Measurements from ENCODE around the gene MRPS25.
A peak's percentile ranks its signal among the peaks of the same experiment; 100 is the strongest.

Gene MRPS25

GRCh38 chr3:15102836-15103235 is 37.7 kb upstream of the MRPS25 start:
- TF ChIP-seq TAF1 (IDR thresholded peaks at IDR 0.05; ENCODE audit: low read depth) (no peak), ZBTB7A (IDR thresholded peaks at IDR 0.05; ENCODE audit: low read depth) (no peak), NFIC (IDR thresholded peaks at IDR 0.05) (no peak), REST (IDR thresholded peaks at IDR 0.05; ENCODE audit: low read depth) (no peak), RAD21 (IDR thresholded peaks at IDR 0.05; ENCODE audit: low read depth) (no peak), USF1 (IDR thresholded peaks at IDR 0.05) (no peak), CREB1 (IDR thresholded peaks at IDR 0.05; ENCODE audit: low read depth) (no peak), FOXM1 (IDR thresholded peaks at IDR 0.05; ENCODE audit: borderline replicate concordance, low read depth) (no peak), EP300 (IDR thresholded peaks at IDR 0.05; ENCODE audit: borderline replicate concordance) (no peak)

GRCh38 chr3:15102256-15102655 is 37.1 kb upstream of the MRPS25 start:
- TF ChIP-seq CEBPB (IDR thresholded peaks at IDR 0.05), result no peak
- no peak for TF ChIP-seq NFIC (IDR thresholded peaks at IDR 0.05)
- TF ChIP-seq EGR1 (IDR thresholded peaks at IDR 0.05), result no peak
- TF ChIP-seq REST (IDR thresholded peaks at IDR 0.05; ENCODE audit: low read depth), result no peak
- TF ChIP-seq YY1 (IDR thresholded peaks at IDR 0.05; ENCODE audit: low read depth), result no peak
- TF ChIP-seq MAX (IDR thresholded peaks at IDR 0.05), result no peak
- no peak for TF ChIP-seq CREB1 (IDR thresholded peaks at IDR 0.05; ENCODE audit: low read depth)
- TF ChIP-seq TCF12 (IDR thresholded peaks at IDR 0.05; ENCODE audit: low read depth), result no peak
- no peak for TF ChIP-seq EP300 (IDR thresholded peaks at IDR 0.05; ENCODE audit: borderline replicate concordance)
- no peak for TF ChIP-seq FOXM1 (IDR thresholded peaks at IDR 0.05; ENCODE audit: borderline replicate concordance, low read depth)
- TF ChIP-seq TEAD4 (IDR thresholded peaks at IDR 0.05), result no peak
- TF ChIP-seq USF1 (IDR thresholded peaks at IDR 0.05), result no peak

- TF ChIP-seq FOXM1 (IDR thresholded peaks at IDR 0.05; ENCODE audit: borderline replicate concordance, low read depth) (no peak), EP300 (IDR thresholded peaks at IDR 0.05; ENCODE audit: borderline replicate concordance) (no peak), CEBPB (IDR thresholded peaks at IDR 0.05) (no peak), USF1 (IDR thresholded peaks at IDR 0.05) (no peak), NFIC (IDR thresholded peaks at IDR 0.05) (peak; percentile 4; the same call in 1 of the 2 replicates), TAF1 (IDR thresholded peaks at IDR 0.05; ENCODE audit: low read depth) (no peak), MAX (IDR thresholded peaks at IDR 0.05) (no peak; the same call in 1 of the 2 replicates), REST (IDR thresholded peaks at IDR 0.05; ENCODE audit: low read depth) (no peak)
These were observed 34.4 kb upstream of the MRPS25 start for GRCh38 chr3:15099364-15100098.
